Activated CD4-positive, alpha-beta T cell treated with anti-CD3 and anti-CD28 coated beads, Interleukin-2, amount 50 U/mL, for 4 hours (primary cell): ENCODE results near the gene HSD17B10.
"Not testable (repeated sequence)": the region's sequence is repeated elsewhere in the genome, so short reads cannot be mapped to it uniquely, and the experiment has no call there.

Source experiments
- DNase-seq, 2 experiments: peaks; one replicate each; pipeline ENCODE4 v3.0.0-alpha.2; 2020

Gene HSD17B10

DNA sequence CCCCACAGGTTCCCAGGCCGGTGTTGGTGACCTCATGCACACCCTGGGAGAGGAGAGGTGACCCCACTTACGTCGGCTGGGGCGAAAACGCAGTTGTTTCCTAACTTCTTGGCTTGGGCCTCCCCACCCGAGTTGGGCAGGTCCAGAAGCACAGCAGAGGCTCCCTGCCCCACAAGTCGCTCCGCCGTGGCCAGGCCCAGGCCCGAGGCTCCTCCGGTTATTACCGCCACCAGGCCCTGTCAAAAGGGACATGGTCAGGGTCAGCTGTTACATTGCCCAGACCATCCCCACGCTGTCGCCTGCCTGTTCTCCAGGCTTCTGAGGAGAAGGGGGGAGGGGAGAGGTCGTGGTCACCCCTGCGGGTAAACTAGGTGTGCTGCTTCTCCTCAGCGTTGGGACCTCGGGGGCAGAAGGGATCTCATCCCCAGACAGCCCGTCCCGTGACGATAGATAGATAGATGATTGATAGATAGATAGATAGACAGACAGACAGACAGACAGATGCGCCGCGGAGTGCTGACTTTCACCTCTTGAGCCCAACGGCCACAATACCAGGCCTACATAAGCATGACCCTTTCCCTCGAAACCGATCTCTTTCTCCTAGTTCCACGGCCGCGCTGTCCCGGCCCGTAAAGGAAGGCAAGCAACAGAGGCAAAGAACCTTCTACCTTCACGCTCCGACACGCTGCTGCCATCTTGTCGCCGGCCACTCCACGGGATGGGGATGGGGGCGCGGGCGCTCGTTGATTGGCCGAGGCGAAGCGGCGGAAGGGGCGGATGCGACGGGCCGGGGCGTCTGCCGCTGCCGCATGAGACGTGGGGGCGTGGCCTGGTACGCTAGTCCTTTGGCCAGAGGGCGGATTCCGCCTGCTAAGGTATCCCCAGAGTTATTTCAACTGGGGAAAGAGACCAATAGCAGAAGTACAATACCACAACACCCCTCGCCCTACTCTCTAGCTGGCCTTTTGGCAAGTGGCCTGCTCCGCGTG, at the start of gene HSD17B10:
TSS of gene HSD17B10 (minus strand) at position 720 of the 989 bp plus-strand sequence. CDS start at position 695, 25 bp downstream.
- peak; percentile 77 to 81 for DNase-seq

DNA sequence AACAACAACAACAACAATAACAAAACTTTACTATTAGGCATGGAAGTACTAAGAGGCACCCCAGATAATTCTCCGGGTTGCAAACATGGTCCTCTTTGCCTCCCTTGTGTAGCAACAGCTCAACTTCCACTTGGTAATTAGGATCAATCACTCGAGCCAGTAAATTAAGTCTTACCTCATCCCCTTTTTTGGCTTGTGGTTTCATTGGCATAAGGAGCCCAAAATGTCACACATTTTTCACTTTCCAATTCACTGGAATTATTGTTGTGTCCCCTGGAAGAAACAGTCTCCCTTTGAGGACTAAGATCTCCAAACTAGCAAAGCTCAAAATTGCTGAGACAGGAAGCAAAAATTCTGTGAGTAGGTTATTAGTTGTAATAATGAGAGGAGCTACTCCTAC, 49.2 kb upstream of the HSD17B10 start:
- DNase-seq, result no peak

DNA sequence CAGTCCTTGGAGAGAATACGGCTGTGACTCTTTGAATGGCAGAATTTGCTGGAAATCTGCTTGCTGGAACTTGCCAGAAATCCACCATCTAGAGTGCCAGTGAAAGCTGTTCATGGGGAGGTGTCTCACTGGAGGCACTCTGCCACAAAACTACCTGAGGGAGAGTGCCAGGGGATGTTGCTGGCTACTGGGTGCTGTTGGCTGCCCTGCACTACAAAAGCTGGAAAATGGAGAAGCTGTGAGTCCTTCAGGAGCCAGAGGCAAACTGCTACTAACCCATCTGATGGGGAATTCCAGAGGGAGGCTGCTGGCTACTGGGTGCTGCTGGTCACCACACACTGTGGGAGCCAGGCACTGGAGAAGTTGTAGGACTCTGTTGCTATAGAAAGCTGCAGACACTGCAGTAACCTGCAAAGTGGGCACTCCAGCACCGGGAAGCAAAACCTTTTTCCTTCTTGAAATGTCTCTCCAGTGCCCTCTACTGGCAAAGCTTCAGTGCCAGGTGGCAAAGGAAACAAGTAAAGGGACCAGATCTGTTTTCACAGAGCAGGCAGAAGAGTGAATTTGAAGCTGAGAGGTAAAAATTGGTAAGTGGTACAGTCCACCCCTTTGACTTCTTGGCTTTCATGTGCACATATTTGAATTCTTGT, 47.8 kb upstream of the HSD17B10 start:
- peak; percentile 15 to 23 for DNase-seq

DNA sequence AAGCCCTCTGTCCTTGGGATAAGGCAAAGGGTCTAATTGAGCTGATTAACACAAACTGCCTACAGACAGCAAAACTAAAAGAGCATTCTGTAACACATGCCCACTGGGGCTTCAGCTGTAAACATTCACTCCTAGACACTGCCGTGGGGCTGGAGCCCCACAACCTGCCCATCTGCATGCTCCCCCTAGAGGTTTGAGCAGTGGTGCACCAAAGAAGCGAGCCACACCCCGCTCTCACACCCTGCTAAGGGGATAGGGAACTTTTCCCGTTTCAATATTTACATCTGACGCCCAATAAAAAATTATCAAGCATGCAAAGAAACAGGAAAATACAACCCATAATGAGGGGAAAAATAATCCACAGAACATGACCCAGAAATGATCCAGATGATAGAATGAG, 46.9 kb upstream of the HSD17B10 start:
- DNase-seq, result no peak

DNA sequence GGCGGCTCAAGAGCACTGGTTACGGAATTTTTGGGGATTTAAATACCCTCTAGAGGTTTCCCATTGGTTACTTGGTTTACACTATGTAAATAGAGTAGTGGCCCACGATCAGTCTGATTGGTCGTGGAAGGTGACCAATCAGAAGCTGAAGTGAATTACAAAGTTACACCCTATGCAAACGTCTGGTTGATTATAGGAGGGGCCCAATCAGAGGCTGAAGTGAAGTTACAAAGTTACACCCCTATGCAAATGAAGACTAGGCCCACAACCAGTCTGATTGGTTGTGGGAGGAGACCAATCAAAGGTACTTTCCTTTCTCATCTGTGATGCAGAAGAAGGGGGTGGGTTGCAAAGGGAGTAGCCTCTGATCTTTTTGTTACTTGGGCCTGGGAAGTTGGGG, 45.1 kb upstream of the HSD17B10 start:
- DNase-seq, result no peak

DNA sequence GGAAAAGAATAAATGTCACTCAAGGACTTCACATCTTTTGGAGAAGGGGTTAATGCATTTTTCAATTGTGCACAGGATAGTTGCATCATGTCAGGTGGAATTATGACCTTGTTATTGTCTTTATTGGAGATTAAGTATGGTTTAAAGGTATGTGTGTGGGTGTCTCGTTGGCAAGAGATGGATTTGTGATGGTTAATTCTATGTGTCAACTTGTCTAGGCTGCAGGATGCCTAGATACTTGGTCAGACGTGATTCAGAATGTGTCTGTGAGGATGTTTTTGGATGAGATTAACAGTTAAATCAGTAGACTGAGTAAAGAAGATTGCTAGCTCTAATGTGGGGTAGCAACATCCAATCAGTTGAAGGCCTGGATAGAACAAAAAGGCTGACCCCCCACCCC, 42.2 kb upstream of the HSD17B10 start:
- DNase-seq, result no peak

DNA sequence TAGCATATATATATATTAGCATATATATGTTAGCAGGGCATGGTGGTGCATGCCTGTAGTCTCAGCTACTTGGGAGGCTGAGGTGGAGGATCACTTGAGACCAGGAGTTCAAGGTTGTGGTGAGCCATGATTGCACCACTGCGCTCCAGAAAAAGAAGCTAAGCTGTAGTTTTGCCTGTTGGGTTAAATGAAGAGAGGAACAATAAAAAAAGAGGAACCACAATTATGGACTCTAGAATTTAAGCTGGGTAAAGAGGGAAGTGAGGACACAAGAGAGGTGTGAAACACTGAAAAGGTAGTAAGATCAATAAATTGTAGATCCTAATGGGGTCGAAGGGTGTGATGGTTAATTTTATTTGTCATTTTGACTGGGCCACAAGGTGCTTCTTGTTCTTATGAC, 40.5 kb upstream of the HSD17B10 start:
- no peak for DNase-seq

DNA sequence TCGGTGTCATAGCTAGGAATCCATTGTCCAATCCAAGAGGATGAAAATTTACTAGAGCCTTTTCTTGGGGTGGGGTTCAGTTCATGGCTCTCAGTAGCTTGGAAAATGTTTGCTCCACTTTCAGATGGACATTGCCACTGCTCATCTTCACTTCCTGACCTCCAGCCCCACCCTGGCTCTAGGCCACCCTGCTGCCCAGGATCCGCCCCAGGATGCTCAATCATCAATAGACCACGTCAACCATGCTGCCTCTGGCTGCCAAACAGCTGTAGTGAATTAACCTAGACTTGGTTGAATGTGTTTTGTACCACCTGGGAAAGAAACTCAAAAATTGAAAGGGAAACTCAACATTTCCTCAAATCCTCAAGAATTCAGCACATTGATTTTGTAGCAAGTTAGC, 37.2 kb upstream of the HSD17B10 start:
- no peak for DNase-seq

DNA sequence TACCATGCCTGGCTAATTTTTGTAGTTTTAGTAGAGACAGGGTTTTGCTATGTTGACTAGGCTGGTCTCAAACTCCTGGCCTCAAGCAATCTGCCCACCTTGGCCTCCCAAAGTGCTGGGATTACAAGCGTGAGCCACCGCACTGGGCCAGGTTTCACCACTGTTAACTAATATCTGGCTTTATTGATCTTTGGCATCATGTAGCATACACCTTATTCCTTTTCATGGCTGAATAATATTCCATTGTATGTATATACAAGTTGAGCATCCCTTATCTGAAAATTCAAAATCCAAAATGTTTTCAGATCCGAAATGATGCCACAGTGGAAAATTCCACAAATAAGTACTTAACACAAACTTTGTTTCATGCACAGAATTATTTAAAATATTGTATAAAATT, 34.5 kb upstream of the HSD17B10 start:
- not testable (repeated sequence) for DNase-seq

DNA sequence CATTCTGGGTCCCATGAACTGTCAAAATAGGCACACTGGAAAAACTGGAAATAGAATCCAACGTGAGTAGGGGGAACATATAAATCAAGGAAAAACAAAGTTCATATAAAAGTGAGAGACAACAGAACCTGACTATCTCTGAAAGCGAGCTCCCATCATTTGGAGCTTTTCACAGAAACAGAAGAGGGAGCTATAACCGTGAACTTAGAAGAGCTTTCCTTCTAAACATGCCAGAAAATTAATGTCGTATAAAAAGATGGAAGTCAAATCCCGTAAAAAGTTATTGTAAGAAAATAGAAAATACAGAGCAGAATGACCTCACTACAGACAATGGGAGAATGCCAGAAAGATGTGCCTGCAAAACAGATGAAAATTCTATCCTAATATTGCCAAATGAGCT, 23.9 kb upstream of the HSD17B10 start:
- DNase-seq, result no peak

DNA sequence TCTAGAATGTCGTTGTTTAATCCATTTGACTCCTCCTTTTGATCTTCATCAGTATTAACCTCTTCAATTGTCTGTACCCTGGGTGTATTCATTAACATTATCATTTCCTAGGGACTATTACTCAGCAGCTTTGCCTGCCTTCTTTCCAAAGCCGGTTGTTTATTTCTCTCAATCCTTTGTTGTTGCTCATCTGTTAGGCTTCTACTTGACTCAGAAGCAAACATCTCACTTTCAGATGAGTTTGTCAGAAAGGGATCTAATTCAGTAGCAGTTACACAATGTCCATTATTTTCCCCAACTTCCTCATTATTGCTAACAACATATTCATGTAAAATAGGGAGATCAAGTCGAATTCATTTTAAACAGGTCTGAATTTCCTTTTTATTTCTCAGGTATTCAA, 22.1 kb upstream of the HSD17B10 start:
- DNase-seq, result no peak

DNA sequence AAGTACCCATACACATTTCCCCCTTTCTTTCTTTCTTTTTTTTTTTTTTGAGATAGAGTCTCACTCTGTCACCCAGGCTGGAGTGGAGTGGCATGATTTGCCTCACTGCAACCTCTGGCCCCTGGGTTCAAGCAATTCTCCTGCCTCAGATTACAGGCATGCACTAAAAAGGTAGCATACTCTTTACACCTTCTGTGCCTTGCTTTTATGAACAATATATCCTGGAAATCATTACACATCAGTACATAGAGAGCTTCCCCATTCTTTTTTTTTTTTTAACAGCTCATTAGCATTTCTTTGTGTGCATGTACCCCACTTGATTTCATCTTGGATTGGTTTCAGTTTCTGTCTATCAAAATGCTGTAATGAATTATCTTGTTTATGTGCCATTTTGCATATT, 18.6 kb upstream of the HSD17B10 start:
- no peak for DNase-seq

DNA sequence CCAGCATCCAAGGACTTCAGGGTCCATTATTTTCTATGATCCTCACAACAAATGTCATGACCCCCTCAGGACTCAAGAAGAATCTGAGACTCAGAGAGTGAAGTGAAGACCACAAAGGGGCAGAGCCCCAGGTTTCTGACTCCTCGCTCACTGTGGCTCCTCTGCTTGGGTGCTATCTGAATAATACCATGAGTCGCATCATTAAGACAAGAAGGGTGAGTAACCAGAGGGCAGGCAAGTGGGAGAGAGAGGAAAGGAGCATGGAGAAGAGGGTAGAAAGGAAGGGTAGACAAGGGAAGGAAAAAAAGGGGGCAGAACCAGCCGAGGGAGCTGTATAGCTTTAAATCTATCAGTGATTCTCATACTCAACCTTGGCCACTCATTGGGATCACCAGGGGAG, 15.5 kb upstream of the HSD17B10 start:
- no peak for DNase-seq

DNA sequence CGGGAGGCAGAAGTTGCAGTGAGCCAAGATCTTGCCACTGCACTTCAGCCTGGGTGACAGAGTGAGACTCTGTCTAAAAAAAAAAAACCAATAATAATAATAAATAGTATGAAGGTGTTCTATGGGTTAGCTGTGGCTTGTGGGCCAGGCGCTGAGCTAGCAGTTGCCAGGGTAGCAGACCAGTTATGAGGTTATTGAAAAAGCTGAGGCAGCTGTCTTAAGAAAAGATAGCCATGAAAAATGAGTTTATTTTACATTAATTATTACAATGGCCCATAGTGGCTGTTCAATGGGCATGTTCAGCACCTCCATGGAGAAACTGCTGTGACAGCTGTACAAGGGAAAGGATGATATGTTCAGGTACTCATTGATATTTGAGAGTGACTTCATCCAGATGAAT, 13.3 kb upstream of the HSD17B10 start:
- DNase-seq, result no peak

DNA sequence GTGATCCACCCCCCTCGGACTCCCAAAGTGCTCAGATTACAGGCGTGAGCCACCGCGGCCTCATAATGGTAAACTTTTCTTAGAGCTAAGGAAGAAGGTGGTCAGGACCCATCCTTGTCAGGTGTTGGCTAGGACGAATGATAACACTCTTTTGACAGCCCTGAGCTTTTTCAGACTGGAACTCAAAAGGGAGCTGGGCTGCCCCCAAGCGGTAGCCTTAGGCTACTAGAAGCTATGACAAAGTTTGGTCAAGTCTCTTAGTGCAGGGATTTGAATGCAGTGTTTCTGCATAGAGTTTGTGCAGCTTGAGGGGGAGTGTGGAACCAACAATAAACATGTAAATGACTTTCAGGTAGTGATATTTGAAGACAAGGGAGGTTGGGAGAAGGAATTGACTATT, 11.8 kb upstream of the HSD17B10 start:
- DNase-seq, result peak; percentile 26 to 39

DNA sequence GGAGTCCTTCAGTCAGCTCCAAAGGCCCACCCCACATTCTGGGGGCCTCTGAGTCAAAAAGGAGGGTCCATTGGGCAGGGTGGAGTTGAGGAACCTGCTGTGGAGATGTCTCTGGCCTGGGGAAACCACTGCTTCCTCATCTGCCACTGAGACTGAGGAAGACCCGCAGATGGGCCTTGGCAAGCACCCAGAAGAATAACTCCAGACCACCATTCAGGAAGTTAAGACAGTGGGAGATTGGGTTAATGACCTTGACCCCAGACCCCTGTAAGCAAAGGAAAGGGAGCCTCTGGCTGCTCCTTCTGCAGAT, 8.1 kb upstream of the HSD17B10 start:
- no peak for DNase-seq

DNA sequence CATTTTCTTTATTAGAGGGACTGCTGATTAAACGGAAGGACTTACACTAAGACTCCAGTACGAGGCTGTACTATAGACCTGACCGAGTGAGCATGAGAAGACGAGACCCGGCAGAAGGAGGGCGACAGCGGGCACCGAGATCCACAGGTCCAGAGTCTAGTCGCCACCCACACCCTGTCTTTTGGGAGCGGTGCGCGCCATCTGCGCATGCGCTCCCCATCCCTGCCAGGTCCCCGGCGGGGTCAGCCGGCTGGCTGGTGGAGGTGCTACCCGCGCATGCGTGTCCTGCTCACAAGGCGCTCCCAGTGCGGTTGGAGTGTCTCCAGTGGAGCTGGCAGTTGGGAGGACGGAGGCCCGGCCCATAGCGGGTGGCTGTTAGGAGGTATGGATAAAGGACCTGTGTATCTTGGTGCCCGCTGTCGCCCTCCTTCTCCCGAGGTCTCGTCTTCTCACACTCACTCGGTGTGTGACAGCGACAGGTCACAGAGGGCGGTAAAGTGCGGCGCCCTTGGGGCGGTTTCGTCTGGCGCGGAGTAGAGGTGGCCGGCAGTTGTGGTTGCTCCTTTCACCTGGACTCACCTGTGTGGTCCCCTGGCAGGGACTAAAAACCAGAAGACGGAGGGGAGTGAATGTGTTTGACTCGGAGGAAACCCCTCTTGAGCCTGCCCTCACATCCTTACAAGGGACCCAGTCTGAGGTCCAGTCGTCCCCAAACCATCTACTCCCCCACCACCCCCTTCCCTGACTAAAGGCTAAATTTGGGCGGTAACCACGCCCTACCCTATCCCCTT, 7.6 kb upstream of the HSD17B10 start:
- DNase-seq, result peak; percentile 45 to 61

DNA sequence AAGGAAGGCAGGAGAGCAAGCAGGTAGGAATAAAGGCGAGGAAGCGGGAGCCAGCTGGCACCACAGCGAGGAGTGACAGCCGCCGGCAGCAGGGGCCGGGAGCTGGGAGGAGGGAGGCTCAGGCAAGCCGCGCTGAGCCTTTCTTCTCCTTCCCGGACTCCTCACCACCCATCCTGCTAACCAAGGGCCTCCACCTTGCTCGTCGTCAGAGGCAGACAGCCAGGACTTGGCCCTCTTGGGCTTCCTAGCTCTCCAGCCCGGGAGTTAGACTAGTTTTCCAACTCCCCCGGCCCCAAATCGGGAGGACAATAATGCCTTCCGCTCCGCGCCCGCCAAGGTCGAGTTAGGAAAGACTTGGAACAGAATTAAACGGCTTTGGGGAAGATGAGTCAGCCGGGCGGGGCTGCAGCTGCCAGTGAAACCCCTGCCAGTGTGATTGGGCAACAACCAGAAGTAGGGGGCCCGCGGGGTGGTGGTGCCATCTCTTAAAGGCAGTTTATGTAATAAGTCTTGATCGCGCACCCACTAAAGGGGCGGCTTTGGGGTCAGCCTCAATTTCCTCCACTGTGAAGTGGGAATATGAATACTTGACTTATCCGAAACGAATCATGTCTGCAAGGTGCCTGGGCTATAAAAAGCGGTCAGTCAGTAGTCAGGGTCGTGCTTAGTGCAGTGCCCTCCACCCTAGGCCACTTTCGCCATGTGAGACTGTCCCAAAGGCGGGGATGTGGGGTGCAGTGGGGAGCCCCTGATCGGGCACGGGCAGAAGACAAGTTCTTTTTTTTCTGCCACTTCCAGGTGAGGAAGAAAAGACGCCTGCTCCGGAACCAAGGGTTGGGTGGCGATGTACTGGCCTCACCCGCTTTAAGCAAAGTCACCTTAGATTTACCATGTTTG, 6.7 kb upstream of the HSD17B10 start:
- DNase-seq, result peak in 1 of 2 experiments; percentile 3

DNA sequence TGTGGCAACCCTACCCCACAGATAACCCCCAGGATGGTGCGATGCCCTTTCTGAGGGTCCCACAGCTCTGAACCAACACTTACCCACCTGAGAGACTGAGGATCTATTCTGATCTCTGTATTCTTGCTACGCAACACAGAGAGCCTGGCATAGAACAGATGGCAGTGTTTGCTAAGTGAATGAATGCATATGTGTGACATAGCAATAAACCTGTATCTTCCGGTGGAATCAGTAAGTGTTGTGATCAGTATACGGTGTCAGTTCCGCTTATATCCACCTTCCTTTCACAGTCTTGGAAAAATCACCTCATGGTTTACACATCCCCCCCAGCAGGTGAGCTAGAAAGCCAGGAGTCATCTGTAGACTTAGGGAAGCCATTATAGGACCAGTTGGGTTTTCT, 5.9 kb upstream of the HSD17B10 start:
- no peak for DNase-seq

DNA sequence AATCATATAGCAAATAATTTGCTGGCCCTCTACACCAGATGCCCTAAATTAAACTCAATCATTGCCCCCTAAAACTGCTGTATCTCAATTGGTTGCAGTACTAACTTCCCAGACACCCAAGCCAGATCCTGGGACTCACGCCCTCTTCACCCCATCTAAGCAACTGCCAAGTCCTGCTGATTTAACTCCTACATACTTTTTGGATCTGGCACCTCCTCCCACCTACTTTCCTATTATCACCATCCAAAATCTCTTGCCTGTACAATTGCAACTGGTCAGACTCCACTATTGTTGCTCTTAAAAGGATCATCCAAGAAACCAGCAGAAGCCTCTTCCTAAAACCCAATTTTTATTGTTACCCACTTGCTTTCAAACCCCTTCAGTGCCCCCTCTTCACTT, 4.7 kb upstream of the HSD17B10 start:
- DNase-seq, result no peak

DNA sequence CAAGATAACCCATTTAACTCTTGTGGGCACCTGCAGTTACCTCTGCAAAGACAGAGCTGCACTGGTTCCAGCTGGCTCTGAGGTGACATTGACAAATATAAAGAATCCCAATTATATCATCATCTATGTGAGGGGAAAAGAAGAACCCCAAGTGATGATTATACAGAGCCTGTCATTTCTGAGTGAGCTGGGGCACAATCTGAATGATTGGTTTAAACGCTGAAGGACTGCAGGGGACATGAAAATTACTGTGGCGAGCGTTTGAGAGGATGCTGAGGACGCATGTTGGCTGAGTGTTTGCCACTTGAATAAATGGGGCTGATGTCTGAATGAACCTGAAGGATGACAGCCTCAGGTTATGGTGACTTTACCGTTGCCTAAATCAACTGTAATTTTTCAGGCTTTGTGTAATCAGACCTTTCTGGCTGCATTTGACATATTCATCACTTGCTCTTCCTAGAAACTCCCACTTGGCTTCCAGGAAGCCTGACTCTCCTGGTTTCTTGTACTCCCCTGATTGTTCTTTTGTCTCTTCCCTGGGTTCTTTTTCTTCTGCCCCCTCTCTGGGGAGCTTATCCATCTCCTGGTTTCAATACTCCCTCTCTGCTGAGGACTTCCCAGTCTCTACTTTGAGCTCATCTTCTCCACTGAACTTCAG, 4.1 kb upstream of the HSD17B10 start:
- no peak for DNase-seq

DNA sequence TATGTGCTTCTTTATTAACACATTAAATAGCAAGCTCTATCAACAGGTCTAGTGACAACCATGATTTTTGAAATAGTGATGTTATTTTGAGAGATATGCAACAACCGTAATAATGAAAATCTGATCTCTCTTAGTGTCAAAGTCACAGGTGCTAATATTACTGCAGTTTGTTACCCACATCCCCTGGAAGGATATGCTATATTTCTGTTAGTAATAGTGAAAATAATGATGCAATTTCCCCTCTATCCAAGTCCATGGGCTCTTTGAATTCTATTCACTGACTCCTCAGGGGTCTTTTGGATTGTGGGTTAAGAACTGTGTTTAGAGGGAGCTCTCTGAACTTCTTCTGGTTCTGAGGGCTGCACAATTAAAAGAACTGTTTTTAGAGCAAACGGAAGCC, 3.0 kb upstream of the HSD17B10 start:
- no peak for DNase-seq
